ENCODE data around the gene SHOC2.

Gene SHOC2

GRCh38 chr10:110919349-110919931 is at the start of gene SHOC2:
SHOC2 (plus strand) TSS chr10:110919604; CDS start chr10:110964359, 44,755 bp downstream.
- peak; percentile 58 for DNase-seq

GRCh38 chr10:110870823-110871297 is 48.5 kb upstream of the SHOC2 start:
- no peak for DNase-seq

DNA sequence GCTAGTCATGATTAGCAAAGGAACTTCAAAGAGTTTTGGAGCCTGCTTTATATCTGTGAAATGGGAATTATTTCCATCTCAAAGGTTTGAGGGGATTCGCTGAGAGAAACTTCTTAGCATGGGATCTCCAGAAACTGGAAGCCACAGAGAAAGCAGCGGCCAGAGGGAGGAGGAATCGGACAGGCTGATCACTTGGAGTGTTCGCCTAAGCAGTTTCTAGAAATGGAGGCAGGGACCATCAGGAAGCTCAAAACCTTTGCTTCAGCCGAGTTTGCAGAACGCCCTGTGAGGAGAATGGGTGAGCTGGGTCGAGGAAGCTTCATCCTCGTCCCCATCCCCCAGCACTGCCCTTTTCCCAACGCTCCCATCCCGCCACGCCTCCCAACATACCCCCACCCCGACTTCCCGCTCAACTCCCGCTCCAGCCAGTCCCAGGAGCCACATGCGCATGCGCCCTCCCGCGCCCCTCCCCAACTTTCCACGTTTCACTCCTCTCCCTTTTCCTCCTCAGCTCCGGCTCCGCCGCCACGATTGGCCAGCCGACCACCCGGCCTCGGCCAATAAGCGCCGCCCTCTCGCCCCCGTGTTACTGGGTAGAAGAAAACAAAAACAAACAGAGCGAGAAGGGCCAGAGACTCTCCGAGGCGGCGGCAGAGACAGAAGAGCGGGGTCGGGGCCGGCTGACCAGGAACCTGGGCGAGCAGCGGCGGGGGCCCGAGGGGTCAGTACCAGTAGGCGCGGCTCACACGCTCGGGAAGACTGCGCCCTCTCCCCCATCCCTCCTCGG is 47.9 kb upstream of the SHOC2 start, which contains the start of gene PDCD4:
TSS of gene PDCD4 (plus strand) at position 631 of the 787 bp plus-strand sequence. CDS start 4,100 bp downstream, outside the sequence.
- peak; percentile 88 for DNase-seq

DNA sequence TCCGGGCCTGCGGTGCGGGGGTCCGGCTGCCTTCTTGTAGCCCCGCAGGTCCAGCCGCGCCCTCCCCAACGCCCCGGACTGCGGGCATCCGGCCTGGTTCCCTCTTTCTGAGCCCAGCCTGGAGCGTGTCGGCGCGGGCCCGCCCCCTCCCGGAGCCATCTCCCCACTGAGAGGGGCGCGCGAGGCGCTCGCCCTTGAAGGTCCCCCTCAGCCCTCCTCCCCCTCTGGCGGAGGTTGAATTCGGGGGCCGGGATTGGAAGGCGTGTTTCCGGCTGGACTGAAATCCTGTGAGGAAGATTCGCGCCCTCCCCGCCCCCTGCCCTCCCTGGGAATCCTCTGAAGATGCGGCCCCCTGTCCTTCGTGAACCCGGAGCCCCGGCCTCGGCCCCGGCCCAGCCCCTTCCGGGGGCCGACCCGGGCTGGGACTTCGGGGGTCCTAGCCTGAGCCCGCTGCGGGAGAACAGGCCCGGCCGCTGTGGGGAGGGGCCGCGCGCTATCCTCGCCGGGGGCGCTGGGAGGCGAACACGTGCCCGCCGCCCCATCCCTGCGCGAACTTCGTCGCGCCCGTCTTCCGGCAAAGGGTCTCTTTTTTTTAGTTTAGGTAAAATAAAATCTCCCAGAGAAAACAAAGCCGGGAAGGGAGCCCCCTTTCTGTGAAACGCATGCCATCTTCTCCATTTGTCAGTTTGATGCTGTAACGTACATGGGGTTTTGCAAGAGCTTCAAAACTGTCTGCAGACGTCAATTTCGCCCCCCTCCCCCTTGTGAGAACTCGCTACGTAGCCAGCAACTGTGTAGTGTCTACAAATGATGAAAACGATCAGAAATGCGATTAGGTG is 47.0 kb upstream of the SHOC2 start:
- peak; percentile 41 for DNase-seq

DNA sequence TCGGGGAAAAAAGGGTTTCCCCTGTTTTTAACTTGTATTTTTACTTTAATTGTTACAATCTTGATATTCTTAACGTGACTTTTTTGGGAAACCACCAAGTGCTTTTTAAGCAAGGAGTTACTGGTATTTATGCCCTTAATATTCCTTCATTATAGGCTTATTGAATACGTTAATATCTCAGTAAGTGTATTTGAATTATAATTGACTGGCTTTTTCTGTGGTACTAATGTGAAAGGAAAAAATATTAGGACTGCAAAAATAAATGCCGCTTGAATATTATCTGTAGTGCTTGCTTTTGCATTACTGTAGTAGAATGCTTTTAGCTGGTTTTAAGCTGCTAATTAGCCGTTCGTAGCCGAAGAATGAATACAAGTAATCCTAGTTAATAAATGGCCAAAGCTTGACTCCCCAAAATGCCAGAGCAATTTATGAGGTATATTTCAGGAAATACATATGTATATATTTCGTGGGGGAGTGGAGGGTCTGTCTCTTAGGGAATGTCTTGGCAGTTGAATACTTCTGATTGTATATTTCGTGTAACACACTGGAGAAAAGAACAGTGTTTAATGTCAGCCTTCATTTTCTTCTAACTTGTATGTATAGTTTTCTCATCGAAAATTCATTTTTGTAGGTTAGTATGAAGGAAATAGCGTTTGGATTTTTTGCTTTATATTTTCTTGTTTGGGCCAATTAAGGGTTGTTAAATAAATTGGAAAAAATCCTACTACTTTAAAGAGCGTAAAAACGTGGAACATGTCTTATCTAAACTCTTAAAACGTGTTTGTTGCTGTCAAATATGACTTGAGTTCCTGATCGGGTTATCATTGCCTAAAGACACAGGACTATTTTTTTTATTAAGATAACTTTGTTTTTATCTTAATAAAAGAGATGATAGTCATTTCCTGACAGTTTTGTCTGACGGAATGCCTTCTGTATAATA is 46.1 kb upstream of the SHOC2 start:
- DNase-seq: peak; percentile 28

- DNase-seq: no peak
Observed at GRCh38 chr10:110873951-110874350, 45.5 kb upstream of the SHOC2 start.

DNA sequence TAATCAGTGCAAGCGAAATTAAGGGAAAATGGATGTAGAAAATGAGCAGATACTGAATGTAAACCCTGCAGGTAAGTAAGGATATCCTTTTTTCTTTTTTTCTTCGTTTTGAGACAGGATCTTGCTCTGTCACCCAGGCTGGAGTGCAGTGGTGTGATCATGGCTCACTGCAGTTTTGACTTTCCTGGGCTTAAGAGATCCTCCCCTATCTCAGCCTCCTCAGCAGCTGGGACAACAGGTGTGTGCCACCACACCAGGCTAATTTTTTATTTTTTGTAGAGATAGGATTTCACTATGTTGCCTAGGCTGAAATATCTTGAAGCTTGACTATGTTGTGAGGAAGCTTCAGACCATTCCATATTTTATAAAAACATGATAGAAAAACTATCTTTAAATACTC is 43.4 kb upstream of the SHOC2 start:
- DNase-seq: no peak

- DNase-seq: no peak
Observed at GRCh38 chr10:110876788-110877187, 42.6 kb upstream of the SHOC2 start.

DNA sequence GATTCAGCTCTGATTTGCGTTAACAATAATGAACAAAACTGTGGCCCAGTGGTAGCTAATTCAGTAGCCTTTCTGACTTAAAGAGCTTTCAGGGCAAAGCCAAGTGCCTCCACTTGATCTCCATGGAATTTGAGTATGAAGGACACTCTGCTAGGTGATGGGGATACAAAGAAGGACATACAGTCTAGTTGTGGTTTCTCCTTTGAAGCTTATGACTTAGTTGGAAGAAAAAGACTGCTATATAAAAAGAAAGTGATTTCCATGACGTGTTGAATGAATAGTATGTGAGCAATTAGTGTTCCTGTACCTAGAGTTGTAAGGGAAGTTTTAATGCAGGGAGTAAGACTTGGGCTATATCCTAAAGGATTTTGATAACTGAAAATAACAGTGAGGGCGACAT is 39.4 kb upstream of the SHOC2 start:
- DNase-seq: no peak

- DNase-seq: no peak
Observed at GRCh38 chr10:110881247-110881646, 38.2 kb upstream of the SHOC2 start.

DNA sequence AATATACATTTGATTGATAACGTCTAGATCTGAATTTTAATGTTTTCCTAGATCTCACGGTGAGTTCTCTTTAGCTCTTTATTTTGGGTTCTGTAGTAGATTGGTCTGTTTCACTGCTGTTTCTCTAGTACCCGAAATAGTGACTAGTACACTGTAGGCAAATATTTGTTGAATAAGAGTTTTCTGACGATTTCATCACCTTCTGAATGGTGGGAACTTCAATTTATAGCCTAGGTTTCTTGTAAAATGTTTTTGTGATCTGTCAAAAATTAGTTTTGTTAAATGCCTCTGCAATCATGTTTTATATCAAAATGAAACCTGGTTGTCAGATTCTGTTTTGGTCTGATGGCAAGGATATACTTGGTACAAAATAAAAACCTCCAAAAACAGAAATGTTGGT is 37.5 kb upstream of the SHOC2 start:
- DNase-seq: no peak

- DNase-seq: no peak
Observed at GRCh38 chr10:110883924-110884323, 35.5 kb upstream of the SHOC2 start.

DNA sequence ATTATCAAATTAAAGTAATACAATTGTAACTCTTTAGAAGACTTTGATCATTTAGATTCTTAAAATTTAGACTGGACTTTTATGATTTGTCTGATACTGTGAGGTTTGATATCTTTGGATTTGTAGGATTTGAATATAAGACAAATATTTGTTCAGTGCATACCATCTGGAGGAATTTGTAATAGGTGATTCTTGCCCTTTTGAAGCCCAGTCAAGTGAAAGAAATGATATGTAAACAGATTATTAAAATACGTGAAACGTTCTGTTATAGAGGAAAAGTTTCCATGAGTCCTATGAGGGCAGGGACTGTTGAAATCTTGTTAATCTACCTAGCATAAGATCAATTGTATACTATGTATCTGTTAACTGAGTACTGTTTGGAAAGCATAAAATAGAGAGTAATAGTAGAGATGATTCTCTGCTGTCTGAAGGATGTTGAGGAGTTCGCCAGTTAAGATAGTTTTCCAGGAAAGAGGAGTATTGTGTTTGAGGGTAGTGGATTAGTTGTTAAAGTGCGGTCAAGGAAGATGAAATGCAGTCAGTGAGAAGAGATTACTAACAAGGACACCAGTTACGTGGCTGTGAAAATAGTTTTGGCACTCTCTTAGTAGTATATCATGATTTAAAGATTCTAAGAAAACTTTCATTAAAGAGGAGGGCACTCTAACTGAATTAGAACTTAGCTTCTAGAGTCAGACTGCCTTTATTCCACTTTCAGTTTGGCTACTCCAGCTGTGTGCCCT is 33.3 kb upstream of the SHOC2 start:
- peak; percentile 22 for DNase-seq

GRCh38 chr10:110887560-110887959 is 31.8 kb upstream of the SHOC2 start:
- no peak for DNase-seq

DNA sequence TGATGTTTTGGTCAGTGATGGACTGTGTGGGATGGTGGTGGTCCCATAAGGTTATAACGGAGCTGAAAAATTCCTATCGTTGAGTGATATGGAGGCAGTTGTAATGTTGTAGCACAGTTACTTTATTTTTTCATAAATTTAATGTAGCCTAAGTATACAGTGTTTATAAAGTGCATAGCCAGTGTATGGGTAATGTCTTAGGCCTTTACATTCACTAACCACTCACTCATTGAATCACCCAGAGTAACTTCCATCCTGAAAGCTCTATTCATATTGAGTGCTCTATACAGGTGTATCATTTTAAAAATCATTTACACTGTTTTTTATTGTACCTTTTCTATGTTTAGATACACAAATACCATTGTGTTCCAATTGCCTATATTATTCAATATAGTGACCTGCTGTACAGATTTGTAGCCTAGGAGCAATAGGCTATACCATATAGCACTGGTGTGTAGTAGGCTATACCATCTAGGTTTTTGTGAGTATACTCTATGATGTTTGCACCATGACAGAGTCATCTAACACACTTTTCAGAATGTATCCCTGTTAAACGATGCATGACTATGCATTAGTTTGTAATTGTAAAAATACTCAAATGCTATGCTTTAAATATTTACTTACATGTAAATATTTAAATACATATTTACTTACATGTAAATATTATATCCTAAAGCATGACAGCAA is 26.7 kb upstream of the SHOC2 start:
- DNase-seq: no peak

GRCh38 chr10:110893559-110894179 is 25.7 kb upstream of the SHOC2 start:
- DNase-seq: peak; percentile 31

- DNase-seq: no peak
Observed at GRCh38 chr10:110897184-110897583, 22.2 kb upstream of the SHOC2 start.

- DNase-seq: no peak
Observed at GRCh38 chr10:110898391-110898790, 21.0 kb upstream of the SHOC2 start.

- no peak for DNase-seq
Observed at GRCh38 chr10:110900983-110901382, 18.4 kb upstream of the SHOC2 start.
